Hematopoietic multipotent progenitor cell (in vitro differentiated cells): ENCODE measurements around the gene CCDC15. TPM values are rescaled to one million over a fixed set of nuclear protein-coding genes. Genes with fewer than 3 reads are reported as not detected.

Source experiments
- DNase-seq, 3 donors: peaks; one replicate each; pipeline ENCODE4 v3.0.0-alpha.2; 2011 to 2015; ENCODE audit warnings: low read depth in 2 of 3, low spot score in 2 of 3
- total RNA-seq: library from RNA; depleted of rRNA; stranded (reverse); fragments of >200 nt; gene quantifications from one replicate; pipeline ENCODE4 v1.2.3, GENCODE V29; 2012

The CCDC15 gene
- total RNA-seq = 0.54 TPM

GRCh38 chr11:124953753-124954589 lies at the start of gene CCDC15:
TSS of gene CCDC15 (plus strand) at chr11:124954202. CDS start at chr11:124954733, 531 bp downstream.
- peak; percentile 83 to 97 (median 97) for DNase-seq

GRCh38 chr11:124915541-124916369 lies 38.2 kb upstream of the CCDC15 start:
- no peak for DNase-seq

- DNase-seq = no peak
Observed at GRCh38 chr11:124916370-124916710, 37.7 kb upstream of the CCDC15 start.

- no peak for DNase-seq
Observed at GRCh38 chr11:124917115-124917637, 36.8 kb upstream of the CCDC15 start.

- DNase-seq = no peak
Observed at GRCh38 chr11:124918950-124919349, 35.1 kb upstream of the CCDC15 start, which contains the start of gene HEPN1. TSS of gene HEPN1 (plus strand) at chr11:124919250.

- no peak for DNase-seq
Observed at GRCh38 chr11:124919898-124920297, 34.1 kb upstream of the CCDC15 start.

GRCh38 chr11:124920356-124920755 lies 33.6 kb upstream of the CCDC15 start:
- DNase-seq = no peak

- DNase-seq = peak; percentile 40 to 89 (median 86)
Observed at GRCh38 chr11:124920870-124921609, 33.0 kb upstream of the CCDC15 start.

- no peak for DNase-seq
Observed at GRCh38 chr11:124922831-124923230, 31.2 kb upstream of the CCDC15 start.

- DNase-seq = no peak
Observed at GRCh38 chr11:124923296-124923695, 30.7 kb upstream of the CCDC15 start.

- no peak for DNase-seq
Observed at GRCh38 chr11:124928942-124929665, 24.9 kb upstream of the CCDC15 start.

GRCh38 chr11:124930799-124931198 lies 23.2 kb upstream of the CCDC15 start:
- DNase-seq = no peak

- no peak for DNase-seq
Observed at GRCh38 chr11:124934862-124935547, 19.0 kb upstream of the CCDC15 start.

GRCh38 chr11:124935548-124936514 lies 18.2 kb upstream of the CCDC15 start, which contains the start of gene HEPACAM:
TSS of gene HEPACAM (minus strand) at chr11:124936047. CDS start at chr11:124936006, 41 bp downstream.
- no peak for DNase-seq

- no peak for DNase-seq
Observed at GRCh38 chr11:124937336-124937935, 16.6 kb upstream of the CCDC15 start.

GRCh38 chr11:124938206-124938765 lies 15.7 kb upstream of the CCDC15 start:
- DNase-seq = no peak

- no peak for DNase-seq
Observed at GRCh38 chr11:124938970-124939369, 15.0 kb upstream of the CCDC15 start.
